H1 (cell line): ENCODE data around the gene L2HGDH.

Experiments used
- CHD1 ChIP-seq: IDR thresholded peaks from 2 replicates; pipeline ENCODE4 v1.6.1; 2012; ENCODE audit warnings: low read depth, low read length, improper control_type of control experiment
- CTCF ChIP-seq, 3 experiments: IDR thresholded peaks; 1 replicate in 2 of 3; 2 replicates in 1 of 3; pipeline versions ENCODE4 v1.5.1 to v1.6.1; 2011; ENCODE audit warnings: low read length in 3 of 3, mild to moderate bottlenecking in 3 of 3, inconsistent platforms in 2 of 3, low read depth in 1 of 3, moderate library complexity in 1 of 3; ENCODE audit not compliant: insufficient read depth in 1 of 3; ENCODE audit errors: control extremely low read depth in 1 of 3
- E2F6 ChIP-seq: IDR thresholded peaks from 2 replicates; pipeline ENCODE4 v1.6.1; 2012; ENCODE audit warnings: inconsistent platforms
- EP300 ChIP-seq, 2 experiments: IDR thresholded peaks; 1 replicate in 1 of 2; 2 replicates in 1 of 2; pipeline ENCODE4 v1.6.1; 2011 to 2012; ENCODE audit warnings: low read depth in 2 of 2, low read length in 2 of 2, mild to moderate bottlenecking in 2 of 2, borderline replicate concordance in 1 of 2, inconsistent platforms in 1 of 2, moderate library complexity in 1 of 2
- SIX5 ChIP-seq: IDR thresholded peaks from 2 replicates; pipeline ENCODE4 v1.6.1; 2011; ENCODE audit warnings: mild to moderate bottlenecking, low read depth, low read length
- SRF ChIP-seq: IDR thresholded peaks from 2 replicates; pipeline ENCODE4 v1.6.1; 2011; ENCODE audit warnings: mild to moderate bottlenecking, low read depth, low read length, moderate library complexity
- USF2 ChIP-seq: IDR thresholded peaks from 2 replicates; pipeline ENCODE4 v1.6.1; 2011; ENCODE audit warnings: low read length, improper control_type of control experiment

GRCh38 chr14:50230701-50231474 lies 81.1 kb downstream of the L2HGDH start:
- TF ChIP-seq CHD1 (no peak), EP300 (IDR thresholded peaks at IDR 0.05; ENCODE audit: borderline replicate concordance in 1 of 2, low read depth in 2 of 2, low read length in 2 of 2) (no peak), USF2 (no peak), SRF (no peak), CTCF (IDR thresholded peaks at IDR 0.05; ENCODE audit: control extremely low read depth in 1 of 3, insufficient read depth in 1 of 3, low read depth in 1 of 3, low read length in 3 of 3) (no peak), SIX5 (no peak), E2F6 (no peak)
